DLD1 (cell line): ENCODE results near the gene MC4R.

Experiments
- in situ Hi-C: cut with HindIII; loops from 2 replicates; pipeline ENCODE4 v1.10.0; 2017; ENCODE audit warnings: low sequenced_read_pairs

Gene MC4R

GRCh38 chr18:60331890-60332289 lies 40.7 kb downstream of the MC4R start:
- in situ Hi-C loops: no loop called here

DNA sequence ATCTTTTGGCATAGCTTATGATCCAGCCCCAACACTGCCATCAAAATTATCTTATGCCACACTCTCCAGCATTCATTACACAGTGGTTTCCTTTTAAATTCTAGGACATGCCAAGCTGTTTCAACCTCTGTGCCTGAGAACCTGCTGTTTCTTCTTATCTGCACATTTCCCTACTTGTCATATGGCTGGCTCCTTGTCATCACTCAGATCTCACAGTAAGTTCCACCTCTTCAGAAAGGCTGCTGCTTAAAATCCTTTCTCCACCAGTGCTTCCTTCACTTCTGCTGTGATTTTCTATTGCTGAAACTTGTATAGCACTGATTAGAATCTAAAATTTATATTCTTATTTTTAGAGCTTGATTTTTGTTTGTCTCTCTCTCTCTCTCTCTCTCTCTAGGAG lies 43.4 kb downstream of the MC4R start:
- in situ Hi-C loops: no loop called here

- in situ Hi-C loops: no loop called here
These were observed 44.7 kb downstream of the MC4R start for GRCh38 chr18:60327880-60328279.

DNA sequence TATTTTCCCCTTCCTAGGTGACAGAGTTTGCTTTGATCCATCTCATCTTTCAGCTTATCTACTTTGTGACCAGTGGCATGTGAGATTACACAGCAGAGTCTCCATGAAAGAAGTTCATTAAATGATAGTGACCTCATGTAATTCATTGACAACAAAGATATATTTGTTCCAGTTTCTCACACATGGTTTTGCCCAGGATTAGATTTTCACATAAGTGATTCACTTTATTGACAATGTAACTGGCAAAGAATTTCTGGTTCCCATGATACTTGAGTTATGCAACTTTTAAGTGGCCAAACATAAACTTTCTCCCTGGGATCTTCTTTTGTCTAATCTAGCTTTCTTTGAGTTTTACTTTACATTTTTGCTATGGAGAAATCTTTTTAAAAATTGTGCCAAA lies 50.0 kb downstream of the MC4R start:
- in situ Hi-C loops: no loop called here
